GM12891 (cell line): ENCODE data around the gene FLT4.

Experiments used
- PAX5 ChIP-seq: IDR thresholded peaks from 2 replicates; pipeline ENCODE4 v1.6.1; 2011; ENCODE audit warnings: low read length, moderate library complexity, mild to moderate bottlenecking; ENCODE audit not compliant: insufficient read depth, severe bottlenecking
- POLR2A ChIP-seq: IDR thresholded peaks from 2 replicates; pipeline ENCODE4 v1.6.1; 2011; ENCODE audit warnings: low read depth, low read length, control low read depth
- POLR2AphosphoS5 ChIP-seq: IDR thresholded peaks from 2 replicates; pipeline ENCODE4 v1.6.1; 2011; ENCODE audit warnings: low read depth, low read length, control low read depth
- SPI1 ChIP-seq: IDR thresholded peaks from 2 replicates; pipeline ENCODE4 v1.6.1; 2011; ENCODE audit warnings: low read depth, low read length, control low read depth
- TAF1 ChIP-seq: IDR thresholded peaks from 2 replicates; pipeline ENCODE4 v1.6.1; 2011; ENCODE audit warnings: low read depth, low read length, control low read depth

- no peak for TF ChIP-seq TAF1
- no peak for TF ChIP-seq POLR2AphosphoS5
- no peak for TF ChIP-seq POLR2A
- TF ChIP-seq SPI1: no peak
- no peak for TF ChIP-seq PAX5
Measured at GRCh38 chr5:180591311-180591887, 58.0 kb downstream of the FLT4 start, which contains the start of gene SCGB3A1.
